ENCODE data around the gene CWC27.
A peak's percentile ranks its signal among the peaks of the same experiment; 100 is the strongest.

CWC27 gene, protein sequence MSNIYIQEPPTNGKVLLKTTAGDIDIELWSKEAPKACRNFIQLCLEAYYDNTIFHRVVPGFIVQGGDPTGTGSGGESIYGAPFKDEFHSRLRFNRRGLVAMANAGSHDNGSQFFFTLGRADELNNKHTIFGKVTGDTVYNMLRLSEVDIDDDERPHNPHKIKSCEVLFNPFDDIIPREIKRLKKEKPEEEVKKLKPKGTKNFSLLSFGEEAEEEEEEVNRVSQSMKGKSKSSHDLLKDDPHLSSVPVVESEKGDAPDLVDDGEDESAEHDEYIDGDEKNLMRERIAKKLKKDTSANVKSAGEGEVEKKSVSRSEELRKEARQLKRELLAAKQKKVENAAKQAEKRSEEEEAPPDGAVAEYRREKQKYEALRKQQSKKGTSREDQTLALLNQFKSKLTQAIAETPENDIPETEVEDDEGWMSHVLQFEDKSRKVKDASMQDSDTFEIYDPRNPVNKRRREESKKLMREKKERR

DNA sequence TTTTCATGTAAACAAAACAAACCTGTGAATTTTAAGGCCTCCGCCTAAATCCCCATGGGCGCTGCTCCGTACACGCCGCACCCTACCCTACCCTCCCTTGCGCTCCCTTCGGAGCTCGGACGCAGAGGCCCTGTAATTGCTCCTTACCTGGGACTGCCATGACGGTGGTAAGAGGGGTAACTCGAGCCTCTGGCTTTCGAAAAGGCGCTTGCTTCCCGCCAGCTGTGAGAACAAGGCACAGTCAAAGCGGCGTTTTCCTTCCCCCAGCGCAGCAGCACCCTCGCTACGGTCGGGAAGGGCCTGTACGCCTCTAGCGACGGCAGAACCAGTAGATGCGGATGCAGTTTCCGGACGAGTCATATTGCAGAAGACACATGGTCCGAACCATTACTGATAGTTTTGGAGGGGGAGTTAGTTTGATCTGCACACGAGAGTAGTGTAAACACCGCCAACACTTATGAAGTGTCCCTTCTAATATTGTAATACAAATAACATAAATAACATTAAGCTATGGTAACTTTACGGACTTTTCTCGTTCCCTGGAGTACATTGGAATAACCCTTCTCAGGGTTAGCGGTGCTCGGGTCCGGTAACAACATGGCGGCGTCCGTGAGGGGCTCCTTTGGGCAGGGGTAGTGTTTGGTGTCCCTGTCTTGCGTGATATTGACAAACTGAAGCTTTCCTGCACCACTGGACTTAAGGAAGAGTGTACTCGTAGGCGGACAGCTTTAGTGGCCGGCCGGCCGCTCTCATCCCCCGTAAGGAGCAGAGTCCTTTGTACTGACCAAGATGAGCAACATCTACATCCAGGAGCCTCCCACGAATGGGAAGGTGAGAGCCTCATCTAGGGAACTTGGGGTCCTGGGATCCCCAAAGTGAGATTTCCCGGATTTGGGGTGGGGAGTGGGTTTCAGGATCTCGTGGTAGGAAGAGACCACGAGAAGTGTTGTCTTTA, at the start of gene CWC27, which contains the start of gene SREK1IP1:
Gene CWC27, plus strand, starts transcription at position 573 of the 955 bp plus-strand sequence. Its CDS starts 217 bp downstream, at position 790.
Gene SREK1IP1, minus strand, starts transcription at position 334 of the 955 bp plus-strand sequence. Its CDS starts 174 bp downstream, at position 160.
- DNase-seq (ENCODE audit: low read depth in 3 of 3, low spot score in 1 of 3), result peak; percentile 52 to 67 (median 56)

DNA sequence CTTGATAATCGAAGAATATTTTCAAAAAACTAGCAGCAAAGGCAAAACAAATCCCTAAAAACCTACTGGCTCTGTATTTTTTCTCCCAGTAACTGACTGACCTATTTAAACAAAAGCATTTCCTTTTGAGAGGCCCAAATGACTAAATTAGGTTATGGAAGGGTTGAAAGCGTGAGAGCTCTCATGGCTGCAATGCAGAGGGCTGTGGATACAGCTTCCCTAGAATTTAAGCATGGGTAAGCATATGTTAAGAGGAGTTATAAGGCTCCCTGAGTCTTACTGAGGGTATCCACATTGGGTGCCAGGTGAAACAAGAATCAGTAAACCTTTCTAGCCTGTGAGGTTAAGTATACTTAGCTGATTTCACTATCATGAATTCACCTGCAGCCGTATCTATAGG, 46.1 kb upstream of the CWC27 start:
- no peak for DNase-seq (ENCODE audit: low read depth in 3 of 3, low spot score in 1 of 3)

DNA sequence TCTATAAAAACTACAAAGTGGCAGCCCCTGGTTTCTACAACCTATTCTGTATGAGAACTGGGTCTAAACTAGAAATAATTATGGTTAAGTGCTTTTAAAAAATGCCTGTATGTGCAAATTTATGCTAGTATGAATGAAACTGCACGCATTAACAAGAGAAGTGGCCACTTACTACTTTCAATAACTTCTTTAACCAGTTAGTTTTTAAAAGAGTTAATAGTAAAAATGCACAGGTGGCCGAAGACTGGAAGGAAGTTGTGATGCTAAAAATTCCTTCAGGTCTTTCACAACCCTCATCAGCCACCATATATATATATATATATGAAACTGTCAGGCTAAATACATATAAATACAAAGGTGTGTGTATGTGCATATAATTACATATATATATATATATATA, 41.6 kb upstream of the CWC27 start:
- no peak for DNase-seq (ENCODE audit: low read depth in 3 of 3, low spot score in 1 of 3)

DNA sequence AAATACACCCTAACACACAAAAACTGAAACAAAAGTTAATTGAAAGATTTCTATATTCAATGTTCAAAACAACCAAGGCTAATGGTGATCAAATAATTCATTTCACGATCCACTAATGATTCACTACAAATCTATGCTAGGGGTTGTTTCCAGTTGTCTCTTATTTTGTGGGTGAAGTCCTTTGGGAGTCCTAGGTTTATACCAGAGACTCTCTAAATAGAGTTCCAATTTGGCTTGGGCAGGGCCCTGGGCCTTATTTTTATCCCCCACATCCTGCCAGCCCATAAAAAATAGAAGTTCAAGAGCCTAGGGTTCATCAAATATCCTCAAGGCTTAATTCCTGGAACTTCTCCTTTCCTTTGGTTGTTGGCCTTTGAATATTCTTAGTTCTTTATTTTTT, 26.3 kb upstream of the CWC27 start:
- DNase-seq (ENCODE audit: low read depth in 3 of 3, low spot score in 1 of 3), result no peak

DNA sequence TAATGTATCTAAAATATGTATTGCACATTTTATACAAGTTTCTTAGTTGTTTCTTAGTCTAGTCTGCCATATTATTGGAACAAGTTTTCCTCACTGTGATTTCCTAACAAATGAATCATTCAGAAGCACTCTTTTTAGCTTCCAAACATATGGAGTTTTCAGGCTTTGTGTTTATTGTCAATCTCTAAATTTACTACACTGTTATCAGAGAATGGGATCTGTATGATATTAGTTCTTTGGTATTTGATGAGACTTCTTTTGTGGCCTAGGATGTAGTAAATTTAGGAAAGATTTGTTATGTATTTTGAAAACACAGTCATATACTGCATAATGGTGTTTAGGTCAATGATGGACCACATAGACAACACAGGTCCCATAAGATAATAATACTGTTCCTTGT, 25.9 kb upstream of the CWC27 start:
- no peak for DNase-seq (ENCODE audit: low read depth in 3 of 3, low spot score in 1 of 3)

DNA sequence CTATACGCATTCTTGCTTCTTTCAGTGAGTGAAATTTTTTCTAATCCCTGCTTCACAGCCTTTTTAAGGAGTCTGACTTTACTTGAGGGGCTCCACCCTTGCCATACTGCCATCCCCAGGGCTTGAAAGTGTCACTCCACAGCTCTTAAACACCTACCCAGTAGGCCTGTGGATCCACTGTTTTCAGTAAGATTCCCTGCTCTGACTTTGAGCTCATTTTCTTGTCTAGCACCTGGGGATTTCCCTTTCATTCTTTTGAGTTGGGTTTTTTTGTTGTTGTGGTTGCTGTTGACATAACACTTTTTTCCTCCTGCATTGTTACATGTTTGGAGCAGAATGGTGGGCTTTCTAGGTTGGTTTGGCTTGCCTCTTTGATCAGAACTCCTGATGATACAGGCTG, 23.8 kb upstream of the CWC27 start:
- DNase-seq (ENCODE audit: low read depth in 3 of 3, low spot score in 1 of 3), result no peak

DNA sequence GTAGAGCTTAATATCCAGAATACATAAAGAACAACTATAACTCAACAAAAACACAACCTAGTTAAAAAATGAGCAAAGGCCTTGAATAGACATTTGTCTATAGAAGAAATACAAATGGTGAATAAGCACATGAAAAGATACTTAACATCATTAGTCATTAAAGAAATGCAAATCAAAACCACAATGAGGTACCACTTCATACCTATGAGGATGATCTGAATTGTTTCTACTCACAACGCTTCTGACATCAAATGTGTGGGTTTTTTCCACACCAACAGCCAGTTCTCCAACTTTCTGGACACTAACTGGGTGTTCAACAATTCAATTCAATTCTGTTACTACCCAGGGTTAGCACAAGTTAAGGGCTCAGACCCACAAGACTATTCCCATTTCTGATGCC, 22.3 kb upstream of the CWC27 start:
- no peak for DNase-seq (ENCODE audit: low read depth in 3 of 3, low spot score in 1 of 3)

DNA sequence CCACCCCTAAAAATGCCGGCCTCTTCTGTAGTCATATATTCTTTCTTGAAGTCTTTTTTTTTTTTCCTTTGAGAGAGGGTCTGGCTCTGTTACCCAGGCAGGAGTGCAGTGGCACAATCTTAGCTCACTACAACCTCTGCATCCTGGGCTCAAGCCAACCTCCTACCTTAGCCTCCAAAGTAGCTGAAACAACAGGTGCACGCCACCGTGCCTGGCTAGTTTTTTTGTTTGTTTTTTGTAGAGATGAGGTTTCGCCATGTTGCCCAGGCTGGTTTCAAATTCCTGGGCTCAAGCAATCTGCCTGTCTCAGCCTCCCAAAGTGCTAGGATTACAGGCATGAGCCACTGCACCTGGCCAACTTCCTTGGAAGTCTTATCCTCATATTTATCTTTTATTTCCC, 19.3 kb upstream of the CWC27 start:
- no peak for DNase-seq (ENCODE audit: low read depth in 3 of 3, low spot score in 1 of 3)

DNA sequence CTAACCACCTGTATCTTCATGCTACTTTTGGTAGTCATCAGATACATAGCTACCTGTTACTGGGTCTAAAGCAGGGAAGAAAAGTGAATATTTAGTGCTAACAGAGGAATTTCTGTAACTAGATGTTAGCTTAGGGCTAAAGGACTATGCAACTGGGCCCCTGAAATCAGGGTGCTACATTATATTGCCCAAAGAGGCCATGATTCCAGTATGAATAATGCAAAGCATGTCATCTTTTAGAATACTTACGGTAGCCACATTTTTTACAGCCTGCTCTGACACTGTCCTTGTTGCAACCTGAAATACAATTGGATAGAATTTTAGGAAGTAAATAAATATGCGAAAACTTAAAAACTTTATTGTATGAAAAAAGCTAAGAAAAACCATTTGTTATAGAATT, 14.7 kb upstream of the CWC27 start:
- DNase-seq (ENCODE audit: low read depth in 3 of 3, low spot score in 1 of 3), result no peak

DNA sequence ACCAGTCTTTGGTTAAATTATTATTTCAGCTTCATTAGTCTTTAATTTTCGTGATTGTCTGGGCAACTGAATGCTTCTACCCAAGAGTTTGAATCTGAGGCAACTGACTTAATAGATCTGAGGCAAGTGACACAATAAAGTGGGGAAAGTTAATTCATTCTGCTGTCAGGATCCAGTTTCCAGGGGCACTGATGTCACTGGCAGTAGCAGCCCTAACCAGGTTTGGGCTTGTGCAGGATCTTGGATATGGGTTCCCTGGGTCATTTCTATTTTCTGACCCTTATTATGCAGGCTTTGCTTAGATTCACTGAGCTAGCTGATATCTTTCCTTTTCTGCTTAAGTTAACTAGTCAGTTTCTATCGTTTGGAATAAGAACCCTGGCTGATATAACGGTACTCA, 9.8 kb upstream of the CWC27 start:
- no peak for DNase-seq (ENCODE audit: low read depth in 3 of 3, low spot score in 1 of 3)

DNA sequence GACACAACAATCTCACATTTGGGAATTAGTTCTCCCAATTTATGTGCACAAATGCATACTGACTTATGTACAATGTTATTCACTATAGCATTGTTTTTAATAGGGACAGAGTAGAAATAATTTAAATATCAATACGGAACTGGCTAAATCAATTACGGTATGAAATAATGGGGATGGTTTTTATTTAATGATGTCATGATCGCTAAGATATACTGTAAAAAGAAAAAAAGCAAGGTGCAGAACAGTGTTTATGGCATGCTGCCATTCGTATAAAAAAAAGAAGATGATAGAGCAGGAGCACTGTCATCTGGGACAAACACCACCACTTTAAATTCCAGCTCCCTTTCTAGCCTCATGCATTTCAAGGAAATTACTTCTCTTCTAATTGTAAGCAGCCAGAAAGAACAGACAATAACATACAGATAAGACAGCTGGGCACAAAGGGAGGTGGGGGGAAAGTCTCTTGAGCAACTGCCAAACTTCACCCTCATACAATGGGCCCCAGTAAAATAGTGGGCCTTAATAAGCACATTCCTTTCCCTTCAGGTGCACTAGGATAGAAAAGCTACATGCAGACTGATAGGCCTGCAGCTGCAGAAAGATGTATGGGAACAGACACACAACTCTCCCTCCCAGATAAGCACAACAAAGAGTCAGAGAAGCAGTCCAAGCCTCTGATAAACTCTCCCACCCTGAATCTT, 8.6 kb upstream of the CWC27 start:
- no peak for DNase-seq (ENCODE audit: low read depth in 3 of 3, low spot score in 1 of 3)

DNA sequence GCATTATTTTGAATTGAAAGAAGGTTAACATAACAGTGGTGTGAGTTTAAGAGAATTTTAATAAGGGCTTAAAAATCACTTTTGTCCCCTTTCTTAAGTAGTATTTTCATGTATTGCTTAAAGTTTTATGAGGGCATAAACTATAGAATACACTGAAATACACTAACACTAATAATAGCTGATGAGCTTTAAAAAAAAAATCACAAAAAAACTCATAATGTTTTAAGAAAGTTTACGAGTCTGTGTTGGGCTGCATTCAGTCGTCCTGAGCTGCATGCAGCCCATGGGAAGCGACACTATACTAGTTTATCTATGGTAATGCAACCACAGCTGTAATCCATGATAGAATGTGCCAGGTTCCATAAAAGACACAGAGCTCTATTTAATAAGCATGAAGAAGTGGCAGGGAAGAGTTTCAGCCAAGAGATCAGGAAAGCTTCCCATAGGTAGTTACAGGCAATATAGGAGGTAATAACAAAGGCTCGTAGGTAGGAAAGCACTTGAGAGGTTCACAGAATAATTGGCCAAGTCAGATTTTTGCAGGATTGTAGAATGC, 4.7 kb upstream of the CWC27 start:
- DNase-seq (ENCODE audit: low read depth in 3 of 3, low spot score in 1 of 3), result no peak

DNA sequence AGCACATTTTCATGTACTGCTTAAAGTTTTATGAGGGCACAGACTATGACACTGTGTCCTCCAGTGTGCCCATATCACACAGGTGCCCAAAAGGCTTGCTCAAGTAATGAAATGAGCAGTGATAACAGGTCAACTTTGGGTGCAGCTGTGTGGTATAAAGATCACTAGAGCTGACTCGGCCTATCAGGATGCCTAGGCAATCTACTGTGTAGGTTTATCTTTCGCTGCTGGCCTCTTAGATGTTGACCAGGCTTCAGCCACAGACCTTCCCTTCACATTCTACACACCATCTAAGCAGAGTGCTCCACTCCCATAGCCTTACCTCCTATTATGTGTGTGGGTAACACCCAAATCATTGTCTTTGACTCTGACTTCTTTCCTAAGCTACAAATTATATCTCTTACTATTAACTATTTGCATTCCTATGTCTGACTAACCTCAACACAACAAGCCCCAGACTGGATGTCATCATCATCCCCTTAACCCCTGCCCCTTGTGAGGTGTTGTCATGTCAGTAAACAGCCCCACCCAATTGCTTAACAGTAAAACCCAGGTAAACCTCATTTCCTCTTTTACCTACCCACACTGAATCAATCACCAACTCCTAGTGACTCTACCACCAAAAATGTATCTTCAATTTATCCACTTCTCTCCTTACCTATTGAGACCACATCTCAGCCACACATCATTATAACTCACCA, 2.8 kb upstream of the CWC27 start:
- no peak for DNase-seq (ENCODE audit: low read depth in 3 of 3, low spot score in 1 of 3)

DNA sequence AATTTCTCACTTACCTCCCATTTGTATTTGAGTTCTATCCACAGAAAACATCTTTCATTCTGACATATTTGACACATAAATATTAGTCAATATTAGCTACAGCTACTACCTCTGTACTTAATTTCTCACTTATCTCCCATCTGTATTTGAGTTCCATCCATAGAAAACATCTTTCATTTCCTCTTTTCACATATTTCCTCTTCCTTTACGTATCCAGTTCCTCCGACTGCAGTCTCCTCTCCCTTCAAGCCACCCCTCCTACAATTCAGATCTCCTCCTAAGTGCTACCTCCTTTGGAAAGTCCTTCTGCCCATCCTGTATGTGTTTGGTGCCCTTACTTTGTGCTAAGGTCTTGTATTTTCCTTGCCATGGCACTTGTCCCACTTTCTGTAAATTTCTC, 1.8 kb upstream of the CWC27 start:
- no peak for DNase-seq (ENCODE audit: low read depth in 3 of 3, low spot score in 1 of 3)

DNA sequence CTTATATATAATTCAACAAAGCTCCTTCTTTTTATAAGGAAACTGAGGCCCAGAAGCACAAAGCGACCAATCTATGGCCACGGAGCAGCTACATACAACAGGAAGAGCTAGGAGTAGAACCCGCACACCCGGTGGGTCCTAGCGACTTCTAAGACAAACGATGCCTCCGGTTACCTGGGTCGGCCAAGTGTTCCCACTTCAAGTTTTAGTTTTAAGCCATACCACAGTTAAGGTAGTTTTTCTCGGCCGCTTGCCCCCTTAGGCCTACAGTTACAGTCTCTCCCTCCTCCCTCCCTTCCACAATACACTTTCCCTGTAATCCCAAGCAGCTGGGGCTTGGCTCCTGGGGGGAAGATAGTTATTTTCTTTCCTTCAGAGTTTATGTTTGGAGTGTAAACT, 772 bp upstream of the CWC27 start:
- DNase-seq (ENCODE audit: low read depth in 3 of 3, low spot score in 1 of 3), result peak in 1 of 3 donors; percentile 1

DNA sequence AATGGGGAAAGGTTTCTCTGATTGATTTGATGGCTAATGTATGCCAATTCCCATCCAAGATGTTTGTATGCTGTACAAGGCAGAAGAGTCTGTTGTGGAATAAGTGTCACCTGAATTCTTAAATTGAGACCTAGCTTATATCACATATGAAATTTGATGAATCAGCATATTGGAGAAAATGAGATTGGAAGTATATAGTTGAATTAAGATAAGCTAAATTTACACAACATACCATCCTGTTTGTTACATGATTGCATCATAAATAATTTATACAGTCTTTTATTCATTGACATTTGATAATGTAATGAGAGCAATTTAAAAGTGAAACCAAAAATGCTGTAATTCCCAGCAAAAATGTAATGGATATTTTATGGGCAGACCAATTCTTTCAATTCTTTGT, 1.1 kb downstream of the CWC27 start:
- no peak for DNase-seq (ENCODE audit: low read depth in 3 of 3, low spot score in 1 of 3)

DNA sequence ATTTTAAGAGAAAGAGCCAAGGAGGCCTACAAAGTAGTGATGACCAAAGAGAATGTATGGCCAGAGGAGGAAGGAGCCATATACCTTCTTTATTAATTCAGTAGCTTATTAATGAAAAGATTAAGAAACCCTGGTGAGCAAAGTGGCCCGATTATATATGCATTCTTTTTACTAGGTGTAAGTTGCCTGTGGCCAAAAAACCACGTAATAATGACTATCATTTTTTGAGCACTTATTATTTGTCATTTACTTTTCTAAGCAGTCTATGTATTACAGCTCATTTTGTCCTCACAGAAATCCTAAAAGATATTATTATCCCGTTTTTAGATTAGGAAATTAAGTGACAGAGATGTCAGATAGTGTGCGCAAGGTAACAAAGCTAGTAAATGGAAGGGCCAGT, 3.0 kb downstream of the CWC27 start:
- no peak for DNase-seq (ENCODE audit: low read depth in 3 of 3, low spot score in 1 of 3)

DNA sequence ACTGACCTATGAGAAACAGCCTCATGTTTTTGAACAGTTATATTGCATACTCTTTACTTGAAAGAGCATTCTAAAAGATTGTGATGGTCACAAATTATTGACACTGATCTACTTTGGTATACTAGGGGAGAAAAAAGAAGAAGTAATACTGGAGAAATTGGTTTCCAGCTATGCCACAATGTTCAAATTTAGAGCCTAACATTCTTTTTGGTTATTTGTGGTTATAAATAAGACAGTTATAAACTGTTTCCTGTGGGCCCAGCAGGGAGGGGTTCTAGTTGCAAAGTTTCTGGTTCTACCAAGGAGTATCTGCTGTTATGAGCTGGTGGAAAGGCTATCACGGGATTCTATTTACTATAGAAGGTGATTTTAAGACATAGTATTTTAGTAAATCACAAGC, 4.8 kb downstream of the CWC27 start:
- no peak for DNase-seq (ENCODE audit: low read depth in 3 of 3, low spot score in 1 of 3)

DNA sequence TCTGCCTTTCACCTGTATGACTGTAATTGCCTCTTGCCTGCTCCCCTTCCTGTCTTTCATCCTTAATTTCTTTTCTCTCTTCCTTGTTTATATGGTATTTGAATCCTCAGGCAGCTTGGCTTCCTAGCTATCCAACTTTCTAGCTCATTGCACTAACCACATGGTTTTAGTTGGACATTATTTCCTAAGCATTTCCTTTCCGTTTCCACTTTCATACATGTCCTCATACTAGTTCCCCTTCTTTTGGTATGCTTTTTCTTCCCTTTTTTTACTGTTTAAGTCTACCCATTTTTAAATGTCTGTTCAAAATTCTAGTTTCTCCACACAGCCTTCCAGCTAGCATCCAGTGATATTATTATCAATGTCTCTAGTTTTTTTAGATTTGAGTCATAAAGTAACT, 6.6 kb downstream of the CWC27 start:
- DNase-seq (ENCODE audit: low read depth in 3 of 3, low spot score in 1 of 3), result no peak

DNA sequence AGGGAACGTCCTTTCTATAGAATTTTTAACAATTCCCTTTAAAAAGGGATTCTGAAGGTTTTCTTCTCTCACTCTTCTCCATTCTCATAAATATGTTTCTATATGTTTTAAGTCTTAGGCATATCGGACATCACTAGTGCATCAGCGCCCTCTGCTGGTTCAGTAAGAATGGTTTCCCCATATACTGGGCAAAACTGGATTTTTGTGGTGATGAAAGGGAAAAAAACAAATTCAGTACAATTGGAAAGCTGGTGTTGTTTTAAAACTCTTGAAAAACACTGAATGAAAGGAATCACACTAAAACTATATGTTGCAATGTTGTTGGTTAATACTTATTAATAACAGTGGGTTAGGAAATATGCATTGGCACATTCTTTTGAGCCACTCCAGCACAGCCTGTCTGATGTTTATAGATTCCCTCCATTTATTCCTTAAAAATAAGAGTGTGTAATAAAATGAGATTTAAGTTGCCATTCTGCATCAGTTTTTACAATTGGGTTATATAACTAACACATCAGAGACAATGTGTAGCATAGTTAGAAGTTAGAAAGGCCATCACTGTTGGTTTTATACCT, 15.8 kb downstream of the CWC27 start:
- DNase-seq (ENCODE audit: low read depth in 3 of 3, low spot score in 1 of 3), result peak; percentile 41 to 48 (median 47)

Measured in stimulated activated CD4-positive, alpha-beta T cell treated with anti-CD3 and anti-CD28 coated beads, TNF-alpha, amount 100 ng/mL, for 1 hour (primary cell).